ENCODE measurements around the gene U2AF1L4.

The U2AF1L4 gene

DNA sequence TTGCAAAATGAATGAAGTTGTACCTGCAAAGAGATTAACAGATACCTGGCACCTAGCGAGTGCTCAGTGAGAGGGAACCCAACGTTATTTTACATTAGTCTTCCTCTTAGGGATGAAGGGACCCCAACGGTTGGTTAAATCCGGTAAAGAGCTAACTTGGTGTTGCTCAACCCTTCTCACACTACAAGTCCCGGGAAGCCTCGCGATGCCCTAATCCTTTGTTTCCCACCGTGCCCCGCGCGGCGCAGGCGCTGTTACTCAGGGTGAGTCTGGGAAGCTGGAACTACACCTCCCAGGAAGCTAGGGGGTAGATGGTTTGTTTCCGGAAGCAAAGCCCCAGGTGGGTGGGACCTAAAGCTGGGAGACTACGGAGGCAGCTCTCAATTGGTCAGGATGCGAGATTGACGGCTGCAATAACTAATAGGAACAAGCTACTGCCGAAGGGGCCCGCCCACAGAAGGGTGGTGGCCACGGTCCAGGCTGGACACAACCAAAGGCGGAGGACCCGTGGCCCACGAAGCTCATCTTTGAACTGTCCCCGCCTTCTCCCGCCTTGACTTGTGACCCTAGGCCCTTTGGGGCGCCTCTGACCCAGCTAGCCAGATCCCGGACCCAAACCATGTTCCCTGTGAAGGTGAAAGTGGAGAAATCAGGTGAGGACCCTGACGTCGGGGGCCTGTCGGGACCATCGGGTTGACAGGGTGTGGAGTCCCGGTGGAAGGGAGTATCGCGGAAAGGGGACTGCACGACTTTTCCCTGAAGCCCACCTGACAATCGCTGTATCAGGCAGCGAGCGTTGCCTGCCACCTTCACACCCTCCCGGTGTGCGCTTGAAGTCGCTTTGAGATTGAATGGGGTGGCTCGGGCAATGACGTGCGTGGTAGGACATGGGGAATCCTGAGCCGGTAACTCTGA lies 3.1 kb upstream of the U2AF1L4 start, which contains the start of gene LIN37 (continued):
- TF ChIP-seq, protein P1, sequence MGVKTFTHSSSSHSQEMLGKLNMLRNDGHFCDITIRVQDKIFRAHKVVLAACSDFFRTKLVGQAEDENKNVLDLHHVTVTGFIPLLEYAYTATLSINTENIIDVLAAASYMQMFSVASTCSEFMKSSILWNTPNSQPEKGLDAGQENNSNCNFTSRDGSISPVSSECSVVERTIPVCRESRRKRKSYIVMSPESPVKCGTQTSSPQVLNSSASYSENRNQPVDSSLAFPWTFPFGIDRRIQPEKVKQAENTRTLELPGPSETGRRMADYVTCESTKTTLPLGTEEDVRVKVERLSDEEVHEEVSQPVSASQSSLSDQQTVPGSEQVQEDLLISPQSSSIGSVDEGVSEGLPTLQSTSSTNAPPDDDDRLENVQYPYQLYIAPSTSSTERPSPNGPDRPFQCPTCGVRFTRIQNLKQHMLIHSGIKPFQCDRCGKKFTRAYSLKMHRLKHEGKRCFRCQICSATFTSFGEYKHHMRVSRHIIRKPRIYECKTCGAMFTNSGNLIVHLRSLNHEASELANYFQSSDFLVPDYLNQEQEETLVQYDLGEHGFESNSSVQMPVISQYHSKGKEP (tag by site-specific recombination; IDR thresholded peaks at IDR 0.05), result peak; percentile 48
- peak; percentile 54 for TF ChIP-seq SP7 (tag by site-specific recombination; IDR thresholded peaks at IDR 0.05)
- TF ChIP-seq ZNF560 (tag by site-specific recombination; IDR thresholded peaks at IDR 0.05; ENCODE audit: borderline replicate concordance), result no peak
- TF ChIP-seq ZNF426 (tag by site-specific recombination; IDR thresholded peaks at IDR 0.05), result no peak
- TF ChIP-seq, protein P2, sequence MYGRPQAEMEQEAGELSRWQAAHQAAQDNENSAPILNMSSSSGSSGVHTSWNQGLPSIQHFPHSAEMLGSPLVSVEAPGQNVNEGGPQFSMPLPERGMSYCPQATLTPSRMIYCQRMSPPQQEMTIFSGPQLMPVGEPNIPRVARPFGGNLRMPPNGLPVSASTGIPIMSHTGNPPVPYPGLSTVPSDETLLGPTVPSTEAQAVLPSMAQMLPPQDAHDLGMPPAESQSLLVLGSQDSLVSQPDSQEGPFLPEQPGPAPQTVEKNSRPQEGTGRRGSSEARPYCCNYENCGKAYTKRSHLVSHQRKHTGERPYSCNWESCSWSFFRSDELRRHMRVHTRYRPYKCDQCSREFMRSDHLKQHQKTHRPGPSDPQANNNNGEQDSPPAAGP (tag by site-specific recombination; IDR thresholded peaks at IDR 0.05), result peak; percentile 73
- no peak; the same call in 1 of the 2 replicates for TF ChIP-seq ZFP37 (tag by site-specific recombination; IDR thresholded peaks at IDR 0.05)
- peak; percentile 50 for TF ChIP-seq ZNF639 (tag by site-specific recombination; IDR thresholded peaks at IDR 0.05)
- TF ChIP-seq ZNF112 (tag by site-specific recombination; IDR thresholded peaks at IDR 0.05), result no peak
- TF ChIP-seq, protein P3, sequence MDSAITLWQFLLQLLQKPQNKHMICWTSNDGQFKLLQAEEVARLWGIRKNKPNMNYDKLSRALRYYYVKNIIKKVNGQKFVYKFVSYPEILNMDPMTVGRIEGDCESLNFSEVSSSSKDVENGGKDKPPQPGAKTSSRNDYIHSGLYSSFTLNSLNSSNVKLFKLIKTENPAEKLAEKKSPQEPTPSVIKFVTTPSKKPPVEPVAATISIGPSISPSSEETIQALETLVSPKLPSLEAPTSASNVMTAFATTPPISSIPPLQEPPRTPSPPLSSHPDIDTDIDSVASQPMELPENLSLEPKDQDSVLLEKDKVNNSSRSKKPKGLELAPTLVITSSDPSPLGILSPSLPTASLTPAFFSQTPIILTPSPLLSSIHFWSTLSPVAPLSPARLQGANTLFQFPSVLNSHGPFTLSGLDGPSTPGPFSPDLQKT (IDR thresholded peaks at IDR 0.05; ENCODE audit: borderline replicate concordance, low read depth, low read length), result no peak
- TF ChIP-seq ZNF48 (tag by site-specific recombination; IDR thresholded peaks at IDR 0.05), result no peak
- TF ChIP-seq ZFHX2 (tag by site-specific recombination; conservative IDR thresholded peaks at IDR 0.05), result peak; percentile 77
- 0 out of 2 replicates have a peak, but pooled peaks have one; percentile 33 for TF ChIP-seq ZNF623 (tag by site-specific recombination; IDR thresholded peaks at IDR 0.05)
- TF ChIP-seq, protein P4, sequence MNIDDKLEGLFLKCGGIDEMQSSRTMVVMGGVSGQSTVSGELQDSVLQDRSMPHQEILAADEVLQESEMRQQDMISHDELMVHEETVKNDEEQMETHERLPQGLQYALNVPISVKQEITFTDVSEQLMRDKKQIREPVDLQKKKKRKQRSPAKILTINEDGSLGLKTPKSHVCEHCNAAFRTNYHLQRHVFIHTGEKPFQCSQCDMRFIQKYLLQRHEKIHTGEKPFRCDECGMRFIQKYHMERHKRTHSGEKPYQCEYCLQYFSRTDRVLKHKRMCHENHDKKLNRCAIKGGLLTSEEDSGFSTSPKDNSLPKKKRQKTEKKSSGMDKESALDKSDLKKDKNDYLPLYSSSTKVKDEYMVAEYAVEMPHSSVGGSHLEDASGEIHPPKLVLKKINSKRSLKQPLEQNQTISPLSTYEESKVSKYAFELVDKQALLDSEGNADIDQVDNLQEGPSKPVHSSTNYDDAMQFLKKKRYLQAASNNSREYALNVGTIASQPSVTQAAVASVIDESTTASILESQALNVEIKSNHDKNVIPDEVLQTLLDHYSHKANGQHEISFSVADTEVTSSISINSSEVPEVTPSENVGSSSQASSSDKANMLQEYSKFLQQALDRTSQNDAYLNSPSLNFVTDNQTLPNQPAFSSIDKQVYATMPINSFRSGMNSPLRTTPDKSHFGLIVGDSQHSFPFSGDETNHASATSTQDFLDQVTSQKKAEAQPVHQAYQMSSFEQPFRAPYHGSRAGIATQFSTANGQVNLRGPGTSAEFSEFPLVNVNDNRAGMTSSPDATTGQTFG (tag by site-specific recombination; IDR thresholded peaks at IDR 0.05; ENCODE audit: borderline replicate concordance), result no peak
- TF ChIP-seq ZNF600 (tag by site-specific recombination; IDR thresholded peaks at IDR 0.05), result peak; percentile 87
- TF ChIP-seq ZNF549 (tag by site-specific recombination; IDR thresholded peaks at IDR 0.05), result no peak
- peak; percentile 100 for TF ChIP-seq SP3 (tag by site-specific recombination; IDR thresholded peaks at IDR 0.05)
- TF ChIP-seq GLIS1 (tag by site-specific recombination; IDR thresholded peaks at IDR 0.05), result peak; percentile 59; the same call in 1 of the 2 replicates
- TF ChIP-seq ZXDB (tag by site-specific recombination; IDR thresholded peaks at IDR 0.05), result peak; percentile 94
- peak; percentile 62; the same call in 1 of the 2 replicates for TF ChIP-seq ZNF629 (tag by site-specific recombination; IDR thresholded peaks at IDR 0.05)
- no peak for TF ChIP-seq ZNF510 (tag by site-specific recombination; IDR thresholded peaks at IDR 0.05; ENCODE audit: insufficient replicate concordance)
- TF ChIP-seq ZIC2 (tag by site-specific recombination; IDR thresholded peaks at IDR 0.05), result no peak
- TF ChIP-seq ZNF175 (tag by site-specific recombination; IDR thresholded peaks at IDR 0.05), result no peak
- TF ChIP-seq ZNF416 (tag by site-specific recombination; IDR thresholded peaks at IDR 0.05), result no peak
- no peak for TF ChIP-seq MEIS1 (CRISPR knock-in tag; IDR thresholded peaks at IDR 0.05; ENCODE audit: borderline replicate concordance)
- 0 out of 2 replicates have a peak, but pooled peaks have one; percentile 28 for TF ChIP-seq REST (tag by site-specific recombination; IDR thresholded peaks at IDR 0.05)
- TF ChIP-seq ZNF548 (tag by site-specific recombination; IDR thresholded peaks at IDR 0.05), result no peak
- no peak for TF ChIP-seq ZNF311 (tag by site-specific recombination; IDR thresholded peaks at IDR 0.05; ENCODE audit: borderline replicate concordance)
- TF ChIP-seq ZNF776 (tag by site-specific recombination; IDR thresholded peaks at IDR 0.05; ENCODE audit: borderline replicate concordance), result no peak

All from HEK293 (cell line).